PFSK-1 (cell line): Measurements from ENCODE around the gene SLC7A11.

Experiments used
- FOXP2 ChIP-seq: optimal IDR thresholded peaks from 2 replicates; pipeline ENCODE3; 2011; ENCODE audit warnings: borderline replicate concordance, control low read depth, inconsistent platforms; ENCODE audit not compliant: insufficient read depth; ENCODE audit errors: extremely low read length, extremely low read depth
- POLR2AphosphoS5 ChIP-seq: IDR thresholded peaks from 2 replicates; pipeline ENCODE4 v1.6.1; 2012; ENCODE audit warnings: low read depth, mild to moderate bottlenecking, control low read depth, low read length, moderate library complexity
- REST ChIP-seq, 2 experiments: IDR thresholded peaks; 2 replicates each; pipeline versions ENCODE4 v1.6.1 to v1.8.0; 2011 to 2012; ENCODE audit warnings: low read depth in 2 of 2, low read length in 2 of 2, control low read depth in 1 of 2, inconsistent platforms in 1 of 2, mild to moderate bottlenecking in 1 of 2, moderate library complexity in 1 of 2; ENCODE audit not compliant: insufficient read depth in 1 of 2
- SIN3A ChIP-seq: IDR thresholded peaks from 2 replicates; pipeline ENCODE4 v1.6.1; 2012; ENCODE audit warnings: mild to moderate bottlenecking, low read length, moderate library complexity, borderline replicate concordance; ENCODE audit not compliant: insufficient read depth
- TAF1 ChIP-seq: IDR thresholded peaks from 2 replicates; pipeline ENCODE4 v1.6.1; 2012; ENCODE audit warnings: low read length, control low read depth, borderline replicate concordance; ENCODE audit not compliant: insufficient read depth

- TF ChIP-seq TAF1, result no peak
- no peak for TF ChIP-seq POLR2AphosphoS5
- no peak for TF ChIP-seq FOXP2
- no peak for TF ChIP-seq SIN3A
- TF ChIP-seq REST (IDR thresholded peaks at IDR 0.05; ENCODE audit: insufficient read depth in 1 of 2, low read depth in 2 of 2, low read length in 2 of 2), result no peak
Observed at GRCh38 chr4:138188406-138189084, 53.6 kb downstream of the SLC7A11 start.
